Pons (tissue), 1 donor: ENCODE results near the gene USP10.
A peak's percentile ranks its signal among the peaks of the same experiment; 100 is the strongest.

ENCODE experiments used
- DNase-seq: peaks from one replicate; pipeline ENCODE4 v3.0.0-alpha.2; 2016; ENCODE audit warnings: low spot score

Gene USP10

DNA sequence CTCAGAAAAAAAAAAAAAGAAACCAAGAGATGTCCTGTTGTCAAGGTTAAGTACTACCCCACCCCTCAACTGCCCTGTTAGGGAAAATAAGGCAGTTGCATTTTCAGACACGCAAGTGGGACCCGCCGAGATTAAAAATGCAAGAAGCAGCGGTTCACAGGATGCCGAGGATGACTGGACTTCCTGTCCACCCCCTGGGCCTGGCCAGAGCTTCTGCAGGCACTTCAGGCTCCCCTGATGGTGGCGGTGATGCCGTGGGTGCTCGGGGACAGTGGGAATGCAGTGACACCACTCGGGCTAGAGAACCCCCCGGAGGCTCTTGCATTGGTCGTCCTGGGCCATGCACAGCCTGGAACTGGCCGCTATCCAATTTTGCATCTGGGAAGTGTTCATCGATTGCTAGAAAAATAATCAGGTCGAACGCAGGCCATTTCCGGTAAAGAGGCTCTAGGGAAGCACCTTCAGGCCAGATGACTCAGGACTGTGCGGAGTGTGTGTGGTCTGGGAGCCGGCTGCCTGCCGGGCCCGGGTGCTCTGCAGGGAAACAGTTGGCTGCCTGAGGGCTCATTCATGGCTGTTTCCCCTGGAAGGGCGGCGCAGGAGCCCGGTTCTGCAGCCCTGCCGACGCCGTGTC, 106.6 kb downstream of the USP10 start:
- DNase-seq = peak; percentile 19

DNA sequence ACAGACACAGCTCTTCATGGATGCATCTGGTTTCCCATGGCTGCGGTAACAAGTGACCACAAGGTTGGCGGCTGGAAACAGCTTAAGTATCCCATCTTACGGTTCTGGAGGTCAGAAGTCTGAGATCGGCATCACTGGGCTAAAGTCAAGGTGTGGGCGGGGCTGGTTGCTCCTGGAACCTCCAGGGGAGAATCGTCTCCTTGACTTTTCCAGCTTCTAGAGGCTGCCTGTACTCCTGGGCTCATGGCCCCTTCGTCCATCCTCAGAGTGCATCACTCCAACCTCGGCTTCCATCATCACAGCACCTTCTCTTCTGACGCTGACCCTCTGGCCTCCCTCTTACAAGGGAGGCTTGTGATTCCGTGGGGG, 107.1 kb downstream of the USP10 start:
- no peak for DNase-seq

GRCh38 chr16:84807776-84808175, 108.0 kb downstream of the USP10 start:
- no peak for DNase-seq

- DNase-seq = no peak
Observed at GRCh38 chr16:84808826-84809225, 109.0 kb downstream of the USP10 start.

DNA sequence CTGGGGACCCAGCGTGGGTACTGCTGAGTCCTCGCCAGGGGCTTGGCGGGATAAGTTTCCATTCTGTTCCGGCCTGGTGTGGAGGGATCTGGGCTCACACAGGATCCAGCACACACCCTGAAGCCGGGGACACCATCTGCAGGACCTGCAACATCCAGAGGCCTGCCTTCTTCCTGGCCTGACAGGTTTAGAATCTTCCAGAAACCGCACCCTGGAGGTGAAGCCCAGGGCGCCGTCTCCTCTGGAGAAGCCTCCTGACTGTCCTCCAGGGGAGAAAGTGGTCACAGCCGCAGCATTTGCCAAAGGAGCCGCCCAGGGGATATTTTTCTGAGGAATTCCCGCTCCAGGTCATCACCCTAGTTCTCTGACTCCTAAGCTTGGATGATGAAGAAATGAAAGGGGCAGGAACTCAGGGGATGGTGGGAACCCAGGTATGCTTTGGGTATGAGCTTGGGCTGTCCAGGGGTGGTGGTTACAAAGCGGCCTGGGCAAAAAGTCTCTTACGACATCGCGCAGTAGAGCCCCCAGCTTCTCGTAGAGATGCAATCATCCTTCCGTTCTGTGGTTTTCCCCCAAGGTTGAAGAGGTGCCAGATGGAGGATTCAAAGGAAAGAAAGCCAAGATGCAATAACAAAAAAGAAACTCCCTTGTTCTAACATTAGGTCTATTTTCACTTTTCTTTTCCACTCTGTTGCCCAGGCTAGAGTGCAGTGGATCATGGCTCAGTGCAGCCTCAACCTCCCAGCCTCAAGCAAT, 110.9 kb downstream of the USP10 start:
- DNase-seq = peak; percentile 25

- DNase-seq = no peak
Observed at GRCh38 chr16:84811529-84811928, 111.7 kb downstream of the USP10 start.

DNA sequence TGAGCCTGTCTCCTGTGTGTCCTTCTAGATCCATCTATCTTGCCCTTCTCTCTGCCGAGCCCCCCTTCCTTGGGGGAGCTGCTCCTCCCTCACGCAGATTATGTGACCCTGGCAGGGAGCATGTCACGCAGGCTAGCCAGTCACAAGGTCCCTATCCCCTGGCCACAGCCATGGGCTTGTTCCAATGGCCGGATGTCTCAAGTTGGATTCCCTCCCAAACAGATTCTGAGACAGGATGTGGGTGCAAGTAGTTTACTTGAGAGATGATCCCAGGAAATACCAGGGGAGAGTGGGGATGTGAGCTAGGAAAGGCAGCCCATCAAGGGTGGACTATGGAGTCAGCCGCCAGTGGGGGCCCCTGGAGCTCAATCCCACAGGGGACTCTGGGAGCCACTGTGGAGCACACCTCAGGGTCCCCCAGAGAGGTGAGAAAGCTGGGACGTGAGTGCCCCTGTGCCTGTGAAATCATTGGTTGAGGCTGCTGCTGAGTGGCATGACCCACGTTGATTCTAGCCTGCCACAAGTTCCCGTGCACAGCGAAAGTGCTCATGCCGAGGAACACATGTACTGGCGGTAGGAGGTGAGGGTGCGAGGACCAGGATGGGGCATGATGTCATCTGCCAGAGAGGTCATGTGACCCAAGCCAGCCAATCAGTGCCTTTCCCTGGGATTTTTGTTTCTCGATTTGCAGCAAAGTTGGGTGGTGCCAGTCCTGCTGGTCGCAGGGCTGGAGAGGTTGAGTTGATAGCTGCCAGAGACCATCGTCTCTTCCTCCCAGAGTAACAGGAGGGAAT, 113.5 kb downstream of the USP10 start:
- no peak for DNase-seq

- DNase-seq = no peak
Observed at GRCh38 chr16:84815462-84815861, 115.7 kb downstream of the USP10 start.

DNA sequence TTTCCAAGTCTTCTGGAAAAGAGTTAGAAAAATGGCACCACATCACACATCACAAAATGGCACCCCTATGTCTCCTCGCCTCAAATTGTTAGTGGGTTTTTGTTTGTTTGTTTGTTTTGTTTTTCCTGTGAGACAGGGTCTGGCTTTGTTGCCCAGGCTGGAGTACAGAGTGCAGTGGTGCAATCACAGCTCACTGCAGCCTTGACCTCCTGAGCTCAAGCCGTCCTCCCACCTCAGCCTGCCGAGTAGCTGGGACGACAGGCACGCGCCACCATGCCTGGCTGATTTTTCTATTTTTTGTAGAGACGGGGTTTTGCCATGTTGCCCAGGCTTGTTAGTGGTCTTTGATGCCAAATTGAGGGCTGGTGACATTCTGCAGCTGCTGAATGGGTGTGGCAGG, 116.2 kb downstream of the USP10 start:
- DNase-seq = no peak

DNA sequence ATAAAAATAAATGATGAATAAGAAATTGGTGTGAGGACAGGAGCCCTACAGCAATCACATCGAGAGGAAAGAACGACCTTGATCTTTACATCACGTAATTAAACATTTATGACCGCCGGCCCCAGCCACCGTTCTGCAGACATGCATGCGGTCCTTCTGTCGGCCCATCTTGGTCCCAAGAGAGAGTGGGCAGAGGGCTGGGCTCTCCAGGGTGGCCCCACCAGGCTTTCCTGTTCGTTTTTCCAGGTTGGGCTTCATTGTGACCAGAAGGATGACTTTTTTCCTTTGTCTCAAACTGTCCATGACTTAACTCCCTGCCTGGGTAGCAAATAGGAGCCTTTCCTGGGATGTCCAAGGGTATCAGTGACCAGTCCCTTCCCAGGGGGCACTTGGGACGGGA, 116.7 kb downstream of the USP10 start:
- DNase-seq = no peak

- no peak for DNase-seq
Observed at GRCh38 chr16:84817206-84817605, 117.4 kb downstream of the USP10 start.

GRCh38 chr16:84817613-84818012, 117.8 kb downstream of the USP10 start:
- DNase-seq = no peak

GRCh38 chr16:84818133-84818532, 118.3 kb downstream of the USP10 start:
- DNase-seq = no peak

GRCh38 chr16:84818989-84819643, 119.3 kb downstream of the USP10 start:
- DNase-seq = no peak

DNA sequence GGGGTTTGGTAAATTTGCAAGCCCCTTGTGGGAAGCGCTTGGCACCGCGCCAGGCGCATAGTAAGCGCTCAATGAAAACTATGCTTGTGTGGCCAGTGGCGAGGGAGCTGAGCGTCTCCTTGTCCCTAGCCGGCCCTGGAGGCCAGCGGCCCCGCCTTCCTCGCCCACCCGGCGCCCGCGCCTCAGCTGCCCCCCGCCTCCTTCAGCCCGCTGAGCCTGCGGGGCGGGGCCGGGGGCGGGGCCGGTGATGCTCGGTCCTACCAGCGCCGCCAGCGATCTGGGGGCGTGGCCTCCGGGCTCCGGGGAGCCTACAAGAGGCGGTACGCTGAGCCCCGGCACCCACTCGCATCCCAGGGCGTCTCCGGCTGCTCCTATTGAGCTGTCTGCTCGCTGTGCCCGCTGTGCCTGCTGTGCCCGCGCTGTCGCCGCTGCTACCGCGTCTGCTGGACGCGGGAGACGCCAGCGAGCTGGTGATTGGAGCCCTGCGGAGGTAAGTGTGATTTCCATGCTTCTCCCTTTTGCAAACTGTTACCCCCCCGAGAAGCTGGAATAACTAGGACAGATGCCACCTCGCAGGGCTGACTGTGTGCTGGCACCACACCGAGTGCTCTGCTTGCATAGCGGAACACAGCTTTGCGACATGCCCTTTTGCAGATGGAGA, 120.0 kb downstream of the USP10 start, which contains the start of gene CRISPLD2:
Gene CRISPLD2, plus strand, starts transcription at position 342 of the 661 bp plus-strand sequence. CDS start 18,511 bp downstream, outside the sequence.
- DNase-seq = peak; percentile 60

GRCh38 chr16:84820305-84820684, 120.5 kb downstream of the USP10 start:
- no peak for DNase-seq

DNA sequence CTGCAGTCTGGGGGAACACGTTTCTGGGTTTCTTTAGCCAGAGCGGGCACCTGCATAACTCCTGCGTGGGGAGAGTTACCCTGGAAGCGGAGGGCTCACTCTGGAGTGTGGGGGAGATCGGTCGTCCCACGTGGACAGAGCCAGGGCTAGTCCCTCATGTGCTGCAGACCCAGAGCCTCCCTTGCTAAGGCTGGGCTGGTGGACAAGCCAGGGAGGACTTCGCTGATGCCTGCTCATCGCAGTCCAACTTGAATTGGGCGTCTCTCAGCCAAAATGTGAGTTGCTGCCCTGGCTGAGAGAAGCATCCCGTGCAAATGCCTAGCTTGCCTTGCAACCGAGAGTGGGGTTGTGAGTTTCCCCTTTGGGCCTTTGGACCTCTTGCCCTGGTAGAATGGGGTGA, 121.0 kb downstream of the USP10 start:
- DNase-seq = no peak

GRCh38 chr16:84821179-84821578, 121.4 kb downstream of the USP10 start:
- no peak for DNase-seq

DNA sequence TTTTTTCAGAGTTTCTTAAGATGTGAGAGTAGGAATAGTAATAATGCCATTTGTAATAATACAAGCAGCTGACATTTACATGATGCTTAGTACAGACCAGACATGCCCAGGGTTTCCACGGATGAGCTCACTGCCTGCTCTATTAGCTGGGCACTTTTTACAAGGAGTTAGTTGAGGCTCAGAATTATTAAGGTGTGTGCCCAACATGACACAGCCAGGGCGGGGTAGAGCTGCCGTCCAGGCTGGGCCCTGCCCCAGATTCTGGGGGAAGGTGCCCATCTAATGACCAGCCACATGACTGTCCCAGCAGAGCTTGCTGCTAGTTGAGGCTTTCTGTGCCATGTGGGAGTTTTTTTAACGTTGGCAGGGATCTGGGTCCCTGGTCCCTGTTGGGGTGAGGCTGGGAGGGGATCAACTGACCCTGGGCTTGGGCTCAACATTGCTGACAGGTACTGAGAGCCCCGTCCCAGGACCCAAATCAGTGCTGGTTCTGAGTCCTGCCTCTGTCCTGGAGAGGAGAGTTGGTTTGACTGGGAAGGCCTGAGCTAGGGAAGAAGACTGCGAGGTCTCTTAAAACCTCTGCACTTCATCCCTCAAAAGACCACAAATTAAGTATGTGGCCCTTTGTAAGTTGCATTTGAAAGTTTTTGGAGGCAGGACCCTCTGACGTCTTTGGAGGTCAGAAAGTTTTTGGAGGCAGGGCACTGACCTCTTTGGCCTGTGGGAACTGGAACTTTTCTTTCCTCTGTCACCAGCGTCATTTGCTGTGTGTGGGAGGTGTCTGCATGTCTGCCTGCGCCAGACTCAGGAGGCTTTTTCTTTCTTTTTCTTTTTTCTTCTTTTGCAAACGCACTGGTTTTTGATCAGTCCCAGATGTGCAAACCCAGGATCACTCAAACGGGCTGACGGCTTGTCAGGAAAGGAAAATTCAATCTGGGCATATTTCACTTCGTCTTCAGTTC, 122.2 kb downstream of the USP10 start:
- DNase-seq = no peak

DNA sequence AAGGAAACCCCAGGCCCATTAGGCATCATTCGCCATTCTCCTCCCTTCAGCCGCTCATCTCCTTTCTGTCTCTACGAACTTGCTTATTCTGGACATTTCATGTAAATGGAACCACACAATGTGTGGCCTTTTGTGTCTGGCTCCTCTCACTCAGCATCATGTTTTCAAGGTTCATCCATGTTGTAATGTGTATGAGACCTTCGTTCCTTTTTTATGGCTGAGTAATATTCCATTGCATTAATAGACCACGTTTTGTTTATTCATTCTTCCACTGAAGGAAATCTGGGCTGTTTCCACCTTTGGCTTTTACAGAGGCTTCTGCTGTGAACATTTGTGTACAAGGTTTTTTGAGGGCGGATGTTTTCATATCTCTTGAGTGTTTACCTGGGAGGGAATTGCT, 123.2 kb downstream of the USP10 start:
- DNase-seq = no peak

DNA sequence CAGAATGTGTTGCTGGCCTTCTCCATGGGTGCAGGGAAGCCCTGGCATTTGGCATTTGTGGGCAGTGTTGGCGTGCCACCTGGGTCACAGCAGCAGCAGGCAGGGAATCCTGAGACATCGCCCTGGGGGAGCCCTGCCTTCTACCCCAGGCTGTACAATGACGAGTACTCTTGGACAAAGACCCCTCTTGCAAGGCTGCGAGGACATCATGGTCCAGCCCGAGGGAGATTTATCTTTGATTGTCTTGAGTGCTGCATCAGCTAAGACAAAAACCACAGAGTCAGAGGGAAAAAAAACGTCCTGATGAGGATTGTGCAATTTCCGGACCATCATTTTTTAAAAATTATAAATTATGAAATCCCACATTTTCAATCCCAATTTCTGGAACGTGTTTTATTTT, 123.7 kb downstream of the USP10 start:
- no peak for DNase-seq
